HG03520 (cell line): ENCODE measurements around the gene ADGRG7.
"Not testable (repeated sequence)": the region's sequence is repeated elsewhere in the genome, so short reads cannot be mapped to it uniquely, and the experiment has no call there.

Experiments
- ATAC-seq: cut with Tn5 transposase; IDR thresholded peaks from one replicate; pipeline ENCODE4 v1.9.1; 2021; ENCODE audit warnings: mild to moderate bottlenecking, moderate library complexity; ENCODE audit not compliant: unreplicated experiment

ADGRG7 gene

DNA sequence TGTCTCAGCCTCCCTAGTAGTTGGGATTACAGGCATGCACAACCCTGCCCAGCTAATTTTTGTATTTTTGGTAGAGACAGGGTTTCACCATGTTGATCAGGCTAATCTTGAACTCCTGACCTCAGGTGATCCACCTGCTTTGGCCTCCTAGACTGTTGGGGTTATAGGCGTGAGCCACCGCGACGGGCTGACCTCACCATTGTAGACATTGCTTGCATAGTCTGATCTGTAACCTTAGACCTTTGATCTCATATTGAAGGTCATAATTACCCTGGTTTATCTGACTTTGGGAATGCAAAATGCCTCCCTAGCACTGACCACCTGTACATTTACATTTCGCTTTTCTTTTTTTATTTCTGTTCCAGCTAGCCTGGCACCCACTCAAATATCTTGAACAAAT, 31.2 kb downstream of the ADGRG7 start:
- ATAC-seq, result no peak

- ATAC-seq, result peak; percentile 65
These were observed 32.2 kb downstream of the ADGRG7 start for GRCh38 chr3:100641471-100642032.

GRCh38 chr3:100645913-100646312, 36.5 kb downstream of the ADGRG7 start:
- no peak for ATAC-seq

GRCh38 chr3:100647171-100647570, 37.8 kb downstream of the ADGRG7 start:
- ATAC-seq, result no peak

GRCh38 chr3:100647657-100648056, 38.3 kb downstream of the ADGRG7 start:
- no peak for ATAC-seq

GRCh38 chr3:100650651-100651619, 41.5 kb downstream of the ADGRG7 start:
- peak; percentile 98 for ATAC-seq

DNA sequence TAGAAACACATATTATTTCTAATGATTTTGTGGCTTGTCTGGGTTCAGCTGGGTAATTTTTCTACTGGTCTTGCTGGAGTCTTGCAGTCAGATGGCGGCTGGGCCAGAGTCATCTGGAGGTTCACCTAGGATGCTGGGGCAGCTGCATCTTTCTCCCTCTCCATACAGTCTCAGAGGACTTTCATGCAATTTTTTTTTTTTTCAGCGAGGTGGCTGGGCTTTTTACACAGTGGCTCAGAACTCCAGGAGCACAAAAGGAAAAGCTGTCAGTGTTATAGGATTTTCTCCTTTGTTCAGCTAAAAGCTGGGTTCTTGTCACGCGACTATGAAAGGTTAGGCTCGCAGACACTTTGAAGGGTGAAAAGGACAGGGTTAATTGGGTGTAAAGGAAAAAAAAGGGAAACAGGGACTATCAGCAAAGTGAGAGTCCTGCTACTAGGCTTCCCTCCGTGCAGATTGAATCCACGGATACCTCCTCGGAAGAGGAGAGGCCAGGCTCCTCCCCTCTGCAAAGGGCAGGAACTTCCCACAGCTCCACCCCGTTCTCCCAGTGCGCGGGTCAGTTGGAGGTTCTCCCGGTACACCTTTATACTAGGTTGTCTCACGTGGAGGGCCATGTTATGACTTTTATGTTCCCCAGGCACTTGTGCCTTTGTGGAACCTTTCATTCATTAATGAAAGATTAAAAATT, 44.3 kb downstream of the ADGRG7 start:
- ATAC-seq, result no peak

- no peak for ATAC-seq
These were observed 47.5 kb downstream of the ADGRG7 start for GRCh38 chr3:100656945-100657344.

GRCh38 chr3:100661294-100661693, 51.9 kb downstream of the ADGRG7 start:
- not testable (repeated sequence) for ATAC-seq

DNA sequence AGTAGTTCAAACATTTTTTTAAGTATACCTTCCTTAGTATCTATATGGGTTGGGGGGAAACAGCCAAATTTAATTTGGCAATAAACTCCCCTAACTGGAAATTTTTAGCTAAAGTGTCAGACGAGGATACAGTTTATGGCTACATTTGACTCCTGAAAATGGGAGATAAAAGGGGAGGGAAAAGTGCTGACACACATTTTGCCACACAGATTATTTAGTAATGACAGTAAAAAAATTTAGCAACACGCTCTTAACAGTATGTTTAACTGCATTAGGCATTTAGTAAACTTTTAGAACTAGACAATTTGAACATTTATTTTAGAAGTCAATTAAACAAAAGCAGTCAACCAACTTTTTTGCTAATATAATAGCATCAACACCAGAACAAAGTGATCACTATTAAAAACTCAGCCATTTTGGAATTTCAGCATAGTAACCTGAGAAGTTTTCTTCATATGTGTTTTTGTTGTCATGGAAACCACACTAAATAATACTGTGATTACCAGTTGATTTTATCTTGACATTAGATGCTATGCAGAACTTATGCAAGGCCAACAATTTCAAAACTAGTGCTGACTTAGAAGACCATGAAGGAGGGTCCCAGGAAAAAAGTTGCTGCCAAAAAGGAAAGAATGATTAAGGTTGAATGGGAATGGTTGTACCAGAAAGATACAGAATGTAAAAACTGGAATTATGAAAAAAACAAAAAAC, 52.9 kb downstream of the ADGRG7 start:
- no peak for ATAC-seq

DNA sequence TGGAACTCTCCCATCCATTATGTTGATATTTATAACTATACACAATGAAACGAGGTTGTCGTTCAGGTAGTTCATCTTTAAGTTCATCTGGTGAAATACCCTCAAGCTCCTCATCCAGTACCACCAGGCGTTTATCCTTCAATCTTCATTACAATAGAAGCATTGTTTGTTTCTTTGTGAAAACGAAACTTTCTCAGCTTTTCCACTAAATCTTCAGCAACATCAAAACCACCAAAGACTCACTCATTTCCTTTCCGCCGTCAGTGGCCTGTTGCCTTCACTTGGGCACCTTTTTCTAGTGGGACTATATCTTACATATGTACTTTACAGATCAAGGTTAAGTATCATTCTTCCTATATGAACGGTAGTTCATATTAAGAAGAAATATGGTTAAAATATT, 55.8 kb downstream of the ADGRG7 start:
- no peak for ATAC-seq

DNA sequence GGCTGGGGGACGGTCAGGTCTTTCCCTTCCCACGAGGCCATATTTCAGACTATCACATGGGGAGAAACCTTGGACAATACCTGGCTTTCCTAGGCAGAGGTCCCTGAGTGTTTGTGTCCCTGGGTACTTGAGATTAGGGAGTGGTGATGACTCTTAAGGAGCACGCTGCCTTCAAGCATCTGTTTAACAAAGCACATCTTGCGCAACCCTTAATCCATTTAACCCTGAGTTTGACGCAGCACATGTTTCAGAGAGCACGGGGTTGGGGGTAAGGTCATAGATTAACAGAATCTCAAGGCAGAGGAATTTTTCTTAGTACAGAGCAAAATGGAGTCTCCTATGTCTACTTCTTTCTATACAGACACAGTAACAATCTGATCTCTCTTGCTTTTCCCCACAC, 57.3 kb downstream of the ADGRG7 start:
- not testable (repeated sequence) for ATAC-seq

DNA sequence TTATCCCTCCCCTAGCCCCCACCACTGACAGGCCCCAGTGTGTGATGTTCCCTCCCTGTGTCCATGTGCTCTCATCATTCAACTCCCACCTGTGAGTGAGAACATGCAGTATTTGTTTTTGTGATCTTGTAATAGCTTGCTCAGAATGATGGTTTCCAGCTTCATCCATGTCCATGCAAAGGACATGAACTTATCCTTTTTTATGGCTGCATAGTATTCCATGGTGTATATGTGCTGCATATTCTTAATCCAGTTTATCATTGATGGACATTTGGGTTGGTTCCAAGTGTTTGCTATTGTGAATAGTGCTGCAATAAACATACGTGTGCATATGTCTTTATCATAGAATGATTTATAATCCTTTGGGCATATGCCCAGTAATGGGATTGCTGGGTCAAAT, 57.9 kb downstream of the ADGRG7 start:
- not testable (repeated sequence) for ATAC-seq

GRCh38 chr3:100670995-100671394, 61.6 kb downstream of the ADGRG7 start:
- not testable (repeated sequence) for ATAC-seq

- ATAC-seq, result no peak
These were observed 72.1 kb downstream of the ADGRG7 start for GRCh38 chr3:100681496-100681895.

DNA sequence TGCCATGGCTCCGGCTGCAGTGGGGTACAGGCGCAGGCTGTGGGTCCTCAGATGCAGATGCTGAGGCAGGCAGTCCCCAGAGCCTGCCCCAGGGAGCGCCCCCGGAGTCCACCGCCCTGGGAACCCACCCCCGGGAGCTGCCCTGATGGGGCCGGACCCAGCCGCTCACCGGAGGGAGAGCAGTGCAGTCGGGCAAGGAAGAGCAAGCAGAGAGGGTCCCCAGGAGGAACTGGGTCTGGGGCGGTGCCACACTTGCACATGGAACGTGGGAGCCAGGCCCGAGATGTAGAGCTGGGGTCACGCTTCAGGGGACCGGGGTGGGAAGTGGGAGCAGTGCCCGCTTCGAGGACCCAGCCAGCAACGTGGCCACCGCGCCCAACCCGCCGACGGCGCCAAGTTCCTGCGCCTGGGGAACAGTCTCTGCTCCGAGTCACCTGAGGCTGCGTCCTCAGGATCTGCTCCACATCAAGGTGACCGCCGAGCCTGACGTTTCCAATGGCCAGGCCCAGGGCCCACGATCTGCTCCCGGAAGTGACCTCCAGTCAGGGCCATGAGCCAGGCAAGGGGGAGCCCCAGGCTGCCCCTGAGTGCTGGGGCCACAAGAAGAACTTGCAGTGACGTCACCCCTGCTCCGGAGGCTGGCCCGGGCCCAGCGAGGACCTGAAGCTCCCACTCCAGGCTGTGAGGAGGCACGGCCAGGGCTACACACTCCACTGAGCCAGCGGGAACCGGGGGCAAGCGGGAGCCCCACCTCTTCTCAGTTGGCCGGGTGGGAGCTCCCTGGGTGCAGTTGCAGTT, 72.9 kb downstream of the ADGRG7 start:
- ATAC-seq, result no peak

GRCh38 chr3:100682854-100683760, 73.7 kb downstream of the ADGRG7 start:
- no peak for ATAC-seq

GRCh38 chr3:100693225-100693624, 83.8 kb downstream of the ADGRG7 start:
- no peak for ATAC-seq

DNA sequence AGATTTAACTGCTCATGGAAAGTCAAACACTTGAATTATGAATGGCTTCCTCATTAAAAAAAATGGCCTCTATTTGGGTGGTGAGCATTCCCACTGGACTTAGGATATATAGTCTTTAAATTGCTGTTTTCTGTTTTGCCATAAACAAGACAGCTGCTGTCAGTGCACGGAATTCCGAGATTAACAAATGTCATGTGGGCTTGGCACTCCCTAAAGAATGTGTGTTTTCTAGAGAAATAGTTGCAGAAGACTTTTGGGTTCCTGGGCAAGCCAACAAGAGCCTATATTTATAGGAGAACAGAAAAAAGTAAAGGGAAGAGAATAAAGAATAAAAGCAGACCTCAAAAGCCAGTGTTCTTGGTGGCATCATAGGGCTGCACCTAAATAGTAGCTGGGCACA, 86.3 kb downstream of the ADGRG7 start:
- no peak for ATAC-seq
